Naive B cell (primary cell): ENCODE measurements around the gene FHIP1B. TPM values are rescaled to one million over a fixed set of nuclear protein-coding genes. Genes with fewer than 3 reads are reported as not detected.

Experiments
- ATAC-seq, 2 donors: fragments of 150-1000 bp; cut with Tn5 transposase; 2 replicates each; pipeline ENCODE4 v1.10.0; 2021; ENCODE audit warnings: low read depth in 2 of 2, mild to moderate bottlenecking in 2 of 2, moderate library complexity in 2 of 2
- DNase-seq: peaks from one replicate; pipeline ENCODE4 v3.0.0; 2022
- H3K27ac Mint-ChIP-seq, 6 donors: one replicate each; pipeline ENCODE4 v1.8.0; 2020 to 2022; ENCODE audit warnings: mild to moderate bottlenecking in 6 of 6, mixed read lengths in 6 of 6, moderate library complexity in 5 of 6, inconsistent platforms in 2 of 6
- H3K27me3 Mint-ChIP-seq, 3 donors: one replicate each; pipeline ENCODE4 v1.8.0; 2021 to 2022; ENCODE audit warnings: mixed read lengths in 3 of 3, mild to moderate bottlenecking in 1 of 3
- H3K36me3 Mint-ChIP-seq, 2 donors: one replicate each; pipeline ENCODE4 v1.8.0; 2020 to 2022; ENCODE audit warnings: mixed read lengths in 2 of 2, inconsistent platforms in 1 of 2, mild to moderate bottlenecking in 1 of 2
- H3K4me1 Mint-ChIP-seq, 3 donors: one replicate each; pipeline ENCODE4 v1.8.0; 2020 to 2022; ENCODE audit warnings: mixed read lengths in 3 of 3, inconsistent platforms in 1 of 3, mild to moderate bottlenecking in 1 of 3, moderate library complexity in 1 of 3
- H3K4me3 Mint-ChIP-seq, 8 donors: one replicate each; pipeline ENCODE4 v1.8.0; 2020 to 2022; ENCODE audit warnings: mild to moderate bottlenecking in 8 of 8, mixed read lengths in 8 of 8, moderate library complexity in 8 of 8, inconsistent platforms in 2 of 8
- H3K9me3 Mint-ChIP-seq, 7 donors: one replicate each; pipeline ENCODE4 v1.8.0; 2020 to 2022; ENCODE audit warnings: mixed read lengths in 7 of 7, mild to moderate bottlenecking in 5 of 7, inconsistent platforms in 2 of 7, moderate library complexity in 1 of 7
- polyA plus RNA-seq, 6 donors: library from polyadenylated mRNA; unstranded; fragments of 300-500 nt; fragmentation: Illumina TruSeq; gene quantifications; one replicate each; pipeline ENCODE4 v1.2.3, GENCODE V29; 2021; ENCODE audit warnings: low read depth in 6 of 6

Gene FHIP1B
- polyA plus RNA-seq, 6 donors from 2014 or later, result 6.4 to 19.5 (median 10.1) TPM

DNA sequence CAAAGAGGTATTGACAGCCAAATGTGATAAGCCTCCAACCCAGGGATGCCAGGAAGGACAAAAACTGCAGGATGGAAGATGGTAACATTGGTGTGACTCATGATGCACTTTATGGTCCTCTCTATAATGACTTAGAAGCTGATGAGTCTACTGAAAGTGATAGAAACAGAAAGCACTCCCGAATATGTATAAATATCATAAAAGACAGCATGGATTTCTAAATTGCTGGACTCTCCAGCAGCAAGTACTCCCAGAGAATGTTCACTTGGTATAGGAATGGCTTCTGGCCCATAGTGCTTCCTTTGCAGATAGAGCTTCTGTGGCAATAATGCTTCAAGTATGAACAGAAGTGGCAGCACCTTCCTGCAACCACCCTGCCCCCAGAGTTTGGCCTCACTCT is 64.2 kb downstream of the FHIP1B start, which contains the start of gene OR52B2:
TSS of gene OR52B2 (minus strand) at position 101 of the 400 bp plus-strand sequence. CDS start at position 101, 0 bp downstream.
- Mint-ChIP-seq H3K9me3 (peaks cover 0 to 9% (median 5%) of the 10 kb centered on the region in 7 donors), H3K4me1 (no peaks in the 10 kb centered on the region), H3K27me3 (peaks cover 14 to 35% (median 24%) of the 10 kb centered on the region in 3 donors), H3K36me3 (peaks cover 0 to 5% of the 10 kb centered on the region in 2 donors), H3K4me3 (no peak within 1 kb of the TSS), H3K27ac (no peak within 1 kb of the TSS)
- DNase-seq, result no peak
- no peak for ATAC-seq

Other genes with a start within 250 kb of the FHIP1B start
- gene OR52L1, start 247.7 kb downstream of the FHIP1B start, polyA plus RNA-seq, result not detected
- gene OR56A4, start 227.7 kb downstream of the FHIP1B start, polyA plus RNA-seq, result not detected
- not detected for gene OR56A1, start 203.9 kb downstream of the FHIP1B start, polyA plus RNA-seq
- gene OR56B4, start 127.0 kb downstream of the FHIP1B start, polyA plus RNA-seq, result not detected
- gene OR52B2, start 64.3 kb downstream of the FHIP1B start, polyA plus RNA-seq, result not detected
- gene OR52W1, start 35.4 kb downstream of the FHIP1B start, polyA plus RNA-seq, result not detected
- not detected for gene C11orf42, start 29.1 kb downstream of the FHIP1B start, polyA plus RNA-seq
- under 1 TPM in 2 of 6 donors, not detected in 4; 0.26 to 0.32 TPM for gene CNGA4, start 4.5 kb upstream of the FHIP1B start, polyA plus RNA-seq
- gene CCKBR, start 25.2 kb upstream of the FHIP1B start, polyA plus RNA-seq, result not detected
- gene CAVIN3, start 85.9 kb upstream of the FHIP1B start, polyA plus RNA-seq, result not detected
- gene SMPD1, start 155.8 kb upstream of the FHIP1B start, polyA plus RNA-seq, result 10 to 100 TPM in 3 of 6 donors, 1 to 10 TPM in 3; 6.9 to 14.2 (median 9.9) TPM
- gene APBB1, start 184.5 kb upstream of the FHIP1B start, polyA plus RNA-seq, result 10 to 100 TPM in 5 of 6 donors, 1 to 10 TPM in 1; 9.4 to 40.0 (median 28.0) TPM
- gene HPX, start 206.4 kb upstream of the FHIP1B start, polyA plus RNA-seq, result under 1 TPM in 2 of 6 donors, not detected in 4; 0.19 to 0.95 TPM
- gene TRIM3, start 239.3 kb upstream of the FHIP1B start, polyA plus RNA-seq, result 1 to 10 TPM in 4 of 6 donors, under 1 TPM in 2; 0.88 to 2.7 (median 1.8) TPM
- gene ARFIP2, start 246.7 kb upstream of the FHIP1B start, polyA plus RNA-seq, result 10 to 100 TPM; 22.9 to 37.3 (median 29.7) TPM
- gene TIMM10B, start 246.9 kb upstream of the FHIP1B start, polyA plus RNA-seq, result 10 to 100 TPM; 22.0 to 43.4 (median 30.4) TPM